GM06990 (cell line): ENCODE data around the gene PPP2R3B.

Experiments used
- DNase-seq: peaks from one replicate; pipeline ENCODE4 v3.0.0-alpha.2; 2011; ENCODE audit not compliant: insufficient read length; ENCODE audit errors: extremely low read depth
- H3K27me3 ChIP-seq: replicated peaks from 2 replicates; pipeline ENCODE4 v1.6.0; 2011; ENCODE audit warnings: low read length; ENCODE audit not compliant: control insufficient read depth, insufficient read depth
- H3K36me3 ChIP-seq: 2 replicates; pipeline ENCODE4 v1.5.1; 2011; ENCODE audit warnings: low read length; ENCODE audit not compliant: control insufficient read depth, insufficient read depth
- H3K4me3 ChIP-seq: replicated peaks from 2 replicates; pipeline ENCODE4 v1.5.1; 2011; ENCODE audit warnings: low read depth, mild to moderate bottlenecking, control low read depth, low read length
- CTCF ChIP-seq: IDR thresholded peaks from 2 replicates; pipeline ENCODE4 v1.5.1; 2011; ENCODE audit warnings: low read length, control low read depth, mild to moderate bottlenecking, inconsistent platforms; ENCODE audit not compliant: insufficient read depth, poor library complexity, severe bottlenecking

Gene PPP2R3B

GRCh38 chrX:362937-363620 lies 23.6 kb downstream of the PPP2R3B start:
- H3K27me3 ChIP-seq = no peaks in the 10 kb centered on the region
- no peak for DNase-seq
- TF ChIP-seq CTCF = no peak
- H3K4me3 ChIP-seq = no peak overlapping the region
- peaks cover 3% of the 10 kb centered on the region for H3K36me3 ChIP-seq

- no peak for DNase-seq
- H3K4me3 ChIP-seq = no peak overlapping the region
- no peak for TF ChIP-seq CTCF
- peaks cover 3% of the 10 kb centered on the region for H3K36me3 ChIP-seq
- H3K27me3 ChIP-seq = no peaks in the 10 kb centered on the region
Measured at GRCh38 chrX:362351-362750, 24.4 kb downstream of the PPP2R3B start.

GRCh38 chrX:361231-362145 lies 25.2 kb downstream of the PPP2R3B start:
- Histone ChIP-seq H3K36me3 (peaks cover 3% of the 10 kb centered on the region), H3K27me3 (no peaks in the 10 kb centered on the region), H3K4me3 (no peak overlapping the region)
- no peak for TF ChIP-seq CTCF
- no peak for DNase-seq

GRCh38 chrX:360496-361150 lies 26.1 kb downstream of the PPP2R3B start:
- TF ChIP-seq CTCF = no peak
- peaks cover 3% of the 10 kb centered on the region for H3K36me3 ChIP-seq
- DNase-seq = no peak
- no peak overlapping the region for H3K4me3 ChIP-seq
- no peaks in the 10 kb centered on the region for H3K27me3 ChIP-seq

GRCh38 chrX:358651-359143 lies 28.0 kb downstream of the PPP2R3B start:
- DNase-seq = no peak
- no peak overlapping the region for H3K4me3 ChIP-seq
- no peak for TF ChIP-seq CTCF
- H3K36me3 ChIP-seq = peaks cover 3% of the 10 kb centered on the region
- no peaks in the 10 kb centered on the region for H3K27me3 ChIP-seq
